Stimulated activated naive CD8-positive, alpha-beta T cell treated with anti-CD3 and anti-CD28 coated beads, Interleukin-15, Interleukin-2, amounts not matched to agents 100 ng/mL and 50 ng/mL, for 24 hours (primary cell): Measurements from ENCODE around the gene MTX1.
A peak's percentile ranks its signal among the peaks of the same experiment; 100 is the strongest.
"Not testable (repeated sequence)": the region's sequence is repeated elsewhere in the genome, so short reads cannot be mapped to it uniquely, and the experiment has no call there.

Experiments used
- H3K27ac Mint-ChIP-seq: one replicate; pipeline ENCODE4 v1.8.0; 2021; ENCODE audit warnings: mild to moderate bottlenecking, mixed read lengths
- H3K27me3 Mint-ChIP-seq: one replicate; pipeline ENCODE4 v1.8.0; 2021; ENCODE audit warnings: mixed read lengths
- H3K36me3 Mint-ChIP-seq: one replicate; pipeline ENCODE4 v1.8.0; 2021; ENCODE audit warnings: low read depth, mixed read lengths
- H3K4me1 Mint-ChIP-seq: one replicate; pipeline ENCODE4 v1.8.0; 2021; ENCODE audit warnings: low read depth, mixed read lengths
- H3K4me3 Mint-ChIP-seq: one replicate; pipeline ENCODE4 v1.8.0; 2021; ENCODE audit warnings: mild to moderate bottlenecking, mixed read lengths
- H3K9me3 Mint-ChIP-seq: one replicate; pipeline ENCODE4 v1.8.0; 2021; ENCODE audit warnings: mixed read lengths

The MTX1 gene, protein sequence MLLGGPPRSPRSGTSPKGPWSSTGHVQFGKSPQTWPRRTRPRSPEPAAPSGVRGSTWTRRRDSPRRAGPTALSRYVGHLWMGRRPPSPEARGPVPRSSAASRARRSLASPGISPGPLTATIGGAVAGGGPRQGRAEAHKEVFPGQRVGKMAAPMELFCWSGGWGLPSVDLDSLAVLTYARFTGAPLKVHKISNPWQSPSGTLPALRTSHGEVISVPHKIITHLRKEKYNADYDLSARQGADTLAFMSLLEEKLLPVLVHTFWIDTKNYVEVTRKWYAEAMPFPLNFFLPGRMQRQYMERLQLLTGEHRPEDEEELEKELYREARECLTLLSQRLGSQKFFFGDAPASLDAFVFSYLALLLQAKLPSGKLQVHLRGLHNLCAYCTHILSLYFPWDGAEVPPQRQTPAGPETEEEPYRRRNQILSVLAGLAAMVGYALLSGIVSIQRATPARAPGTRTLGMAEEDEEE

DNA sequence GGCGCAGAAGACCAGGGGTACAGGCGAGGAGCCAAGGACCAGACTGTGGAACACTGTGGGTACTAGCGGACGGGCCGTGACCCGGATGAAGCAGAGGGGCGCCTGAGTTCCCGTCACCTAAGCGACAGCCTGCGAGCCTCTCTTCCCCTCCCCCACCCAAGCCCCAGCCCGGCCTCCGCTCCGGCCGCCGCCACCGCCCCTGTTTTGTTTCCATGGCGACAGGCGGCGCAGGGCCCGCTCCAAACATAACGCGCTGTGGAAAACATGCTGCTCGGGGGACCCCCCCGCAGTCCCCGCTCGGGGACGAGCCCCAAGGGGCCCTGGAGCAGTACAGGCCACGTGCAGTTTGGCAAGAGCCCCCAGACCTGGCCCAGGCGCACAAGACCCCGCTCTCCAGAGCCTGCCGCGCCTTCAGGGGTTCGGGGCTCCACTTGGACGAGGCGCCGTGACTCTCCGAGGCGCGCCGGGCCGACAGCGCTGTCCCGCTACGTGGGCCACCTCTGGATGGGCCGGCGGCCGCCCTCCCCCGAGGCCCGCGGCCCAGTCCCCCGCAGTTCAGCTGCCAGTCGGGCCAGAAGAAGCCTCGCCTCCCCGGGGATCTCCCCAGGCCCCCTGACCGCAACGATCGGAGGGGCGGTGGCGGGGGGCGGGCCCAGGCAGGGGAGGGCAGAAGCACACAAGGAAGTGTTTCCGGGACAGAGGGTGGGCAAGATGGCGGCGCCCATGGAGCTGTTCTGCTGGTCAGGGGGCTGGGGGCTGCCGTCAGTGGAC is at the start of gene MTX1:
TSS of gene MTX1 (plus strand) at position 155 of the 771 bp plus-strand sequence. CDS start at position 265, 110 bp downstream.
- H3K36me3 Mint-ChIP-seq: no peaks in the 10 kb centered on the region
- no peaks in the 10 kb centered on the region for H3K27me3 Mint-ChIP-seq
- H3K4me3 Mint-ChIP-seq: peak within 1 kb of the TSS; percentile 89
- H3K27ac Mint-ChIP-seq: peak within 1 kb of the TSS; percentile 94
- peaks cover 30% of the 10 kb centered on the region for H3K4me1 Mint-ChIP-seq
- H3K9me3 Mint-ChIP-seq: no peaks in the 10 kb centered on the region

DNA sequence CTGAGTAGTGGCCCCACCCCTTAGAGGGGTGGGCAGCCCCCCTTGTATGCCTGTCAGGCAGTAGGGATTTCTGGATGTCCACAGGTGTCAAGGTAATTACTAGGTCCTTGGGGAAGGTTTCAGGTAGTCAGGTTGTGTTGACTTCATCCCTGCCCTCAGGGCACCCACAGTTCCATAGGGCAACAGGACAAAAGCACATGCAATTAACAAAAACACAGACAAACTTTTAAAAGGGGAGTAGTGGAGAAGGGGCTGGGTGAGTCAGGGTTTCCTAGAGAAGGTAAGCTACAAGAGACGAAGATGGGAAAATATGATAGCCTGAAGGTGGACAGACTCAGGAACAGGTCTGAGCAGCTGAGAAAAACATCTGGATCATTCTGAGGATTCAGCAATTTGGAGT is 49.5 kb upstream of the MTX1 start:
- Mint-ChIP-seq H3K36me3 (no peaks in the 10 kb centered on the region), H3K4me1 (no peaks in the 10 kb centered on the region), H3K4me3 (no peak overlapping the region), H3K9me3 (no peaks in the 10 kb centered on the region), H3K27me3 (no peaks in the 10 kb centered on the region), H3K27ac (no peak overlapping the region)

DNA sequence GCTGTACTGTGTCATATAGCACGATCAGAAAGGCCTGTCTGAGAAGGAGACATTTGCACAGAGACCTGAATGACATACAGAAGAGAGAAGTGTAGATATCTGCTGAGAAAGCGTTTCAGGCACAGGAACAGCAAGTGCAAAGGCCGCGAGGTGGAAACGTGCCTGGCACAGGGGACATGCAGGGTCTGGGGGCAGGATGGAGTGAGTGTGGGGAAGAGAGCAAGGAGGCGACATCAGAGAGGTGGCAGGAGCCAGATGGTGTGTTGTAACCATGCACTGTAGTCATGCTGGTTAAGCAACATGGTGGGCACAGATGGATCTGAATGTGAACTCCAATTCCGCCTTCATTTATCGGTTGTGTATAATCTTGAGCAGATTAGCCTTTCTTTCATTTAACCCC is 48.4 kb upstream of the MTX1 start:
- H3K4me3 Mint-ChIP-seq: no peak overlapping the region
- no peaks in the 10 kb centered on the region for H3K4me1 Mint-ChIP-seq
- H3K27me3 Mint-ChIP-seq: no peaks in the 10 kb centered on the region
- no peaks in the 10 kb centered on the region for H3K36me3 Mint-ChIP-seq
- no peaks in the 10 kb centered on the region for H3K9me3 Mint-ChIP-seq
- H3K27ac Mint-ChIP-seq: no peak overlapping the region

DNA sequence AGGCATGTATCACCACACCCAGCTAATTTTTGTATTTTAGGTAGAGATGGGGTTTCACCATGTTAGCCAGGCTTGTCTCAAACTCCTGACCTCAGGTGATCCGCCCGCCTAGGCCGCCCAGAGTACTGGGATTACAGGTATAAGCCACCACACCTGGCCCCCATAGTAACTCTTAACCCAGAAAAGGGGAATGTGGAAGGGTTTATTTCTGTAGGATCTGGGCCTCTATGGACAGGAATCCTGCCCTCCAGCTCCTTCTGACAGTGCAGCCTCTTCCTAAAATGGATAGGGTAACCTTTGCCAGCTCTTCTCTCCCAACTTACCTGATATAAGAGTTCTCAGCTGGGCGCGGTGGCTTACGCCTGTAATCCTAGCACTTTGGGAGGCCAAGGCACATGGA is 45.9 kb upstream of the MTX1 start:
- H3K27me3 Mint-ChIP-seq, H3K4me1 Mint-ChIP-seq, H3K27ac Mint-ChIP-seq, H3K9me3 Mint-ChIP-seq, H3K36me3 Mint-ChIP-seq, H3K4me3 Mint-ChIP-seq: not testable (repeated sequence)

DNA sequence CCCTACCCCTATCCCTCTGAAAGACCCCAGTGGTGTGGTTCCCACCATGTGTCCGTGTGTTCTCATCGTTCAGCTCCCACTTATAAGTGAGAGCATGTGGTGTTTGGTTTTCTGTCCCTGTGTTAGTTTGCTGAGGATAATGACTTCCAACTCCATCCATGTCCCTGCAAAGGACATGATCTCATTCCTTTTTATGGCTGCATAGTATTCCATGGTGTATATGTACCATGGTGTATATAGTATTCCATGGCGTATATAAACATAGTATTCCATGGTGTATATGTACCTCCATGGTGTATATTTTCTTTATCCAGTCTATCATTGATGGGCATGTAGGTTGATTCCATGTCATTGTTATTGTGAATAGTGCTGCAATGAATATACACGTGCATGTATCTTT is 44.7 kb upstream of the MTX1 start:
- peaks cover 12% of the 10 kb centered on the region for H3K4me1 Mint-ChIP-seq
- H3K9me3 Mint-ChIP-seq, H3K36me3 Mint-ChIP-seq, H3K4me3 Mint-ChIP-seq, H3K27me3 Mint-ChIP-seq, H3K27ac Mint-ChIP-seq: not testable (repeated sequence)

- H3K27ac Mint-ChIP-seq, H3K36me3 Mint-ChIP-seq, H3K4me3 Mint-ChIP-seq, H3K9me3 Mint-ChIP-seq, H3K27me3 Mint-ChIP-seq: not testable (repeated sequence)
- peaks cover 16% of the 10 kb centered on the region for H3K4me1 Mint-ChIP-seq
Measured at GRCh38 chr1:155164625-155165024, 43.9 kb upstream of the MTX1 start.

DNA sequence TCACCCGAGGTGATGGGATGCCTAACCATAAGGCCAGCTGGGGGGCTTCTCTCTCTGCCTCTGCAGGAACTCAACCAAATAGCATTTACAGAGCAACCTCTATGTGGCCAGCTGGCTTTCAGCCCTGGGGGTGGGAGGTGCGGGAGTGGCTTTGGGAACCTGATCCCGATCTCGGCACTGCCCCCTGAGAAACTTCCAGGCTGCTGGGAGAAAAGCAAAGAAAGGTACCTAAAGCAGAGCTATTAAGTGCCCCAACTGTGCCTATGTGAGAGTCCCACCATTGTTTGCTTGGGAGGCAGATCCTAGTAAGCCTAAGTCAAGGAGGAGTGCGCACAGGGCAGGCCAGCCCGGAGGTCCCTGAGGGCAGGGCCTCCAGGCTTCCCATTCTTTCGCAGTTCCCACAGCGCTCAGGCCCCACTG is 42.4 kb upstream of the MTX1 start:
- H3K27ac Mint-ChIP-seq: no peak overlapping the region
- no peak overlapping the region for H3K4me3 Mint-ChIP-seq
- no peaks in the 10 kb centered on the region for H3K27me3 Mint-ChIP-seq
- H3K4me1 Mint-ChIP-seq: peaks cover 16% of the 10 kb centered on the region
- peaks cover 16% of the 10 kb centered on the region for H3K36me3 Mint-ChIP-seq
- H3K9me3 Mint-ChIP-seq: no peaks in the 10 kb centered on the region

DNA sequence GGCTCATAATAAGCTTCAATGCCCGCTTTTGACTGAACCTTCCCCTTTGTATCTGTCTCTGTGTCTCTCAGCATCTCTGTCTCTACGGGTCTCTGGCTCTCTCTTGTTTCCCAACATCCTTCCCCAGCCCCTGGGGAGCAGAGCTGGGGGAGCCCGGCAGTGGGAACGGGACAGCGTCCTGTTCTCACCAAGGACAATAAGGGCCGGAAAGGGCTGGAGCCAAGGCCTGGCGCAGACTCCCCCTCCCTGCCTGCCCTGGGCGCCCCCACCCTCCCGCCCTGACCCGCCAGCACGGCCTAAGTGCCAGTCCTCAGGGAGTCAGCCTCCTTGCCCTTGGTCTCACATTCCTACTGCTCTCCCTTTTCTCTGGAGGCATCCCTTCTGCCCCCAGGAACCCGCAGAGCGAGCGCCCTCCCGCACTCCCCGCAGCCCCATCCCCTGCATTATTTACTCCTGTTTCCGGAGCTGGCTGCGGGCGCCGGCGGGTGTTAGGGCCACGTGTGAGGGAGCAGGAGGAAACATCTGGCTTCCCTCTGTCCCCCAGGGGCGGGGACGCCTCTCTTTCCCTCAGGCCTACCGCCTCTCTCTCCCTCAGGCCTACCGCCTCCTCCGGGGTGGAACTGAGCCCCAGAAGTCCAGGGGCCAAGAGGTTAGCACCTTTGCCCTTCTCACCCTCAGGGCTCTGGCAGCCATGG is 41.9 kb upstream of the MTX1 start:
- Mint-ChIP-seq H3K27me3 (no peaks in the 10 kb centered on the region), H3K36me3 (peaks cover 20% of the 10 kb centered on the region), H3K9me3 (no peaks in the 10 kb centered on the region), H3K4me3 (no peak overlapping the region), H3K4me1 (peaks cover 22% of the 10 kb centered on the region), H3K27ac (no peak overlapping the region)

GRCh38 chr1:155167166-155168104 is 41.1 kb upstream of the MTX1 start:
- H3K27me3 Mint-ChIP-seq: no peaks in the 10 kb centered on the region
- H3K9me3 Mint-ChIP-seq: no peaks in the 10 kb centered on the region
- peak overlapping the region; percentile 75 for H3K4me3 Mint-ChIP-seq
- peaks cover 30% of the 10 kb centered on the region for H3K4me1 Mint-ChIP-seq
- H3K27ac Mint-ChIP-seq: peak overlapping the region; percentile 65
- peaks cover 27% of the 10 kb centered on the region for H3K36me3 Mint-ChIP-seq

DNA sequence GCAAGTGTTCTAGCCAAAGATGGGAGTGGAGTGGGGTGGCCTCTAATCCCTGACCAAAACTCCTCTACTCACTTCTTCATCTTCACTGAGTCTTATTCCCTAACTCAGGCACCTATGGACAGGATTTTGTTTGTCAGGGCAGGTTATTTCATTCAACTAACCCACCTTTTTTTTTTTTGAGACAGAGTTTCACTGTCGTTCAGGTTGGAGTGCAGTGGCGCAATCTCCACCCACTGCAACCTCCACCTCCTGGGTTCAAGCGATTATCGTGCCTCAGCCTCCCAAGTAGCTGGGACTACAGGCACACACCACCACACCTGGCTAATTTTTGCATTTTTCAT is 40.4 kb upstream of the MTX1 start:
- not testable (repeated sequence) for H3K9me3 Mint-ChIP-seq, H3K4me3 Mint-ChIP-seq, H3K27me3 Mint-ChIP-seq, H3K27ac Mint-ChIP-seq
- peaks cover 33% of the 10 kb centered on the region for H3K4me1 Mint-ChIP-seq
- H3K36me3 Mint-ChIP-seq: peaks cover 28% of the 10 kb centered on the region

DNA sequence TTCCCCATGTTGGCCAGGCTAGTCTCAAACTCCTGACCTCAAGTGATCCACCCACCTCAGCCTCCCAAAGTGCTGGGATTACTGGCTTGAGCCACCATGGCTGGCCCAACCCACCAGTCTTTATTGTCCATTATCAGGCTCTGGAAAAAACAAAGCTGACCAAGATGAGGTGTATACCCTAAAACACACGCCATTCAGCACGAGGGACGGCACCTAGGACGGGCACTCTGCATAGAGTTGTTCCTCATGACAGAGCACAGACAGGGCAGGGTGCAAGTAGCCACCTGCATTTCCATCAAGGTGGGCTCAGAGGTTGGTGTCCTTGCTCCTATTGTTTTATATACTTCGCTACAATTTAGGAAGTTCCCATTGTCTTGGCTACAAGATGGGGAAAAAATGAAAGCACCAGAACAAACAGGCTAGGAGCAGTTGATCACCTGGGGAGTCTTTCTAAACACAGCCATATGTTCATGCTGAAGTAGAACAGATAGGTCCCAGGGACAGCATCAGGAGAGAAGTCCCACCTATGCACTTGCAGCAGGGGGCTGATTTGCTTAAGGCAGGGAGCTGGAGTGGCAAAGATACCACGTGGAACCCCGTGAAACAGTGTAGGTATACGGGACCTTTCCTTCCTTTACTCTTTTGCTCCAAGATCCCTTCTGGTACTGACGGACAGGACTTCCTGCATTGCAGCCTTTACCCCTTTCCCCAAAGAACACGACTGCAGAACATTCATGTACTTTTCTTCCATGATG is 39.9 kb upstream of the MTX1 start:
- peaks cover 38% of the 10 kb centered on the region for H3K4me1 Mint-ChIP-seq
- H3K4me3 Mint-ChIP-seq: no peak overlapping the region
- peaks cover 30% of the 10 kb centered on the region for H3K36me3 Mint-ChIP-seq
- no peak overlapping the region for H3K27ac Mint-ChIP-seq
- no peaks in the 10 kb centered on the region for H3K27me3 Mint-ChIP-seq
- no peaks in the 10 kb centered on the region for H3K9me3 Mint-ChIP-seq

DNA sequence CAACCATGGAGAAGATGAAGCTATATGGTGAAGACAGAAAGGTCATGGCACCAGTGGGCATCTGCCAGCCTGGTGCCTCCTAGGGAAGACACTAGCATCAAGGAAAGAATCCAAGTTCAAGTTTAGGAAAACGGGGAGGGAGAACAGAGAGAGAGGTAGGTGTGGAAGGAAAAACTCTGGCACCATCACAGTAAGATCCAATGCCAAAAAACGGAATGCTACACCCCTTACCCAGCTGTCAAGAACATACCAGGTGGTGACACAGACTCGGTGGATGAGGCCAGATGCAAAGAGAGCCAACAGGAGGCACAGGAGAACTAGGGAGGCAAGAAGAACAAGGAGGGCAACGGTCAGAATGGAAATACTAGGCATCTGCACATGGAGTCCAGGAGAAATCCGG is 39.0 kb upstream of the MTX1 start:
- peaks cover 45% of the 10 kb centered on the region for H3K4me1 Mint-ChIP-seq
- peaks cover 30% of the 10 kb centered on the region for H3K36me3 Mint-ChIP-seq
- no peak overlapping the region for H3K4me3 Mint-ChIP-seq
- H3K27ac Mint-ChIP-seq: peak overlapping the region; percentile 22
- no peaks in the 10 kb centered on the region for H3K9me3 Mint-ChIP-seq
- no peaks in the 10 kb centered on the region for H3K27me3 Mint-ChIP-seq

DNA sequence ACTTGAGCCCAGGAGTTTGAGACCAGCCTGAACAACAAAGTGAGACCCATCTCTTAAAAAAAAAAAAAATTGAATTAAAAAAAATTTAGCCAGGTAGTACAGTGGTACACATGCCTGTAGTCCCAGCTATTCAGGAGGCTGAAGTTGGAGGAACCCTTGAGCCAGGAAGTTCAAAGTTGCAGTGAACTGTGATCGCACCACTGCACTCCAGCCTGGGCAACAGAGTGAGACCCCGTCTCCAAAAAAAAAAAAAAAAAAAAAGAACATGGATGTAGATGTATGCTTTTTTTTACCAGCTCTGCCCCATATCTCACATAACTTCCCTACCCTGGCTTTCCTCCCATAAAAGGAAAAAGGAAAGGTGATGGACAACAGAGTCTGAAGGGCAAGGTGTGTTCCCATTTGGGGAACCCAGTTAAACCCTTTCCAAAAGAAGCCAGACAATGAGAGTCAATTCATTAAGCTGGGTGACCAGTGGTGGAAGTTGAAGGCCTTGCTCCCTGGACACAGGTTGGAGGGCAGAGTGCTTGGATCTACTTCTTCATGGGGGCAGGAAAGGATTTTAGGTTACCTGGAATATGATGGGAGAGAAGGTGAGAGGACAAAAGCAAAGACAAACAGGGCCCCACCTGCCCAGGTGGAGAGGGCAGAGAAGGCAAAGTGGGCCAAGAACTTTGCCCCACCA is 38.3 kb upstream of the MTX1 start:
- Mint-ChIP-seq H3K27me3 (no peaks in the 10 kb centered on the region), H3K36me3 (peaks cover 30% of the 10 kb centered on the region), H3K4me3 (no peak overlapping the region), H3K27ac (peak overlapping the region; percentile 61), H3K9me3 (no peaks in the 10 kb centered on the region), H3K4me1 (peaks cover 52% of the 10 kb centered on the region)
